SH-SY5Y (cell line): ENCODE measurements around the gene WDFY1.

Experiments
- GATA2 ChIP-seq: IDR thresholded peaks from 2 replicates; pipeline ENCODE4 v1.6.1; 2011; ENCODE audit warnings: mild to moderate bottlenecking, low read depth, low read length
- GATA3 ChIP-seq: IDR thresholded peaks from 2 replicates; pipeline ENCODE4 v1.6.1; 2011; ENCODE audit warnings: low read depth, mild to moderate bottlenecking, low read length, moderate library complexity

The WDFY1 gene

GRCh38 chr2:223944703-223945531, at the start of gene WDFY1:
WDFY1 (minus strand) TSS chr2:223945335; CDS start chr2:223945284, 51 bp downstream.
- TF ChIP-seq GATA2 (no peak), GATA3 (no peak)

GRCh38 chr2:223994562-223995162, 49.5 kb upstream of the WDFY1 start:
- no peak for TF ChIP-seq GATA3
- TF ChIP-seq GATA2, result no peak

- TF ChIP-seq GATA3 (no peak), GATA2 (no peak)
Measured at GRCh38 chr2:223993634-223994232, 48.6 kb upstream of the WDFY1 start.

- TF ChIP-seq GATA3, result no peak
- TF ChIP-seq GATA2, result no peak
Measured at GRCh38 chr2:223991611-223992010, 46.5 kb upstream of the WDFY1 start.

- TF ChIP-seq GATA2 (no peak), GATA3 (no peak)
Measured at GRCh38 chr2:223989856-223990232, 44.7 kb upstream of the WDFY1 start.

GRCh38 chr2:223989206-223989855, 44.2 kb upstream of the WDFY1 start:
- TF ChIP-seq GATA3 (no peak), GATA2 (no peak)

GRCh38 chr2:223981241-223981640, 36.1 kb upstream of the WDFY1 start:
- TF ChIP-seq GATA2 (no peak), GATA3 (no peak)

- TF ChIP-seq GATA3 (no peak), GATA2 (no peak)
Measured at GRCh38 chr2:223980803-223981202, 35.7 kb upstream of the WDFY1 start.

GRCh38 chr2:223980397-223980735, 35.2 kb upstream of the WDFY1 start:
- TF ChIP-seq GATA3, result no peak
- no peak for TF ChIP-seq GATA2

- TF ChIP-seq GATA3, result no peak
- TF ChIP-seq GATA2, result no peak
Measured at GRCh38 chr2:223979730-223980396, 34.7 kb upstream of the WDFY1 start.

GRCh38 chr2:223978451-223978850, 33.3 kb upstream of the WDFY1 start:
- TF ChIP-seq GATA3 (no peak), GATA2 (no peak)

- TF ChIP-seq GATA3 (no peak), GATA2 (no peak)
Measured at GRCh38 chr2:223976635-223977226, 31.6 kb upstream of the WDFY1 start.

GRCh38 chr2:223973606-223974005, 28.5 kb upstream of the WDFY1 start:
- TF ChIP-seq GATA3 (no peak), GATA2 (no peak)
